BJ (cell line): ENCODE data around the gene RTN4RL1. TPM values are rescaled to one million over a fixed set of nuclear protein-coding genes. Genes with fewer than 3 reads are reported as not detected.

Experiments used
- CTCF ChIA-PET: fragments of 350-600 bp; formaldehyde crosslinking; extraction: SDS; loops from one replicate; lab custom pipeline; 2021; ENCODE audit warnings: antibody characterized with exemption, inconsistent platforms; lab: Yijun Ruan, JAX
- POLR2A ChIA-PET: fragments of 300-600 bp; sonication (Branson Sonifier 250); formaldehyde crosslinking; extraction: SDS; loops from one replicate; lab custom pipeline; 2021; ENCODE audit warnings: antibody characterized with exemption; lab: Charles Lee
- DNase-seq: peaks from one replicate; pipeline ENCODE4 v3.0.0-alpha.2; 2011; ENCODE audit warnings: low read depth
- H3K27me3 ChIP-seq: 2 replicates; pipeline ENCODE4 v1.6.0; 2011; ENCODE audit warnings: low read length; ENCODE audit not compliant: control insufficient read depth, insufficient read depth
- H3K36me3 ChIP-seq: 2 replicates; pipeline ENCODE4 v1.5.1; 2011; ENCODE audit warnings: low read length; ENCODE audit not compliant: control insufficient read depth, insufficient read depth
- H3K4me3 ChIP-seq: 2 replicates; pipeline ENCODE4 v1.5.1; 2011; ENCODE audit warnings: low read depth, mild to moderate bottlenecking, control low read depth, low read length
- CTCF ChIP-seq: IDR thresholded peaks from 2 replicates; pipeline ENCODE4 v1.5.1; 2011; ENCODE audit warnings: low read depth, mild to moderate bottlenecking, control low read depth, inconsistent platforms, low read length, moderate library complexity; ENCODE audit not compliant: insufficient read depth
- polyA plus RNA-seq: library from polyadenylated mRNA; depleted of rRNA; stranded (reverse); fragments of >200 nt; gene quantifications from 2 replicates; pipeline ENCODE4 v1.2.3, GENCODE V29; 2011

The RTN4RL1 gene
- polyA plus RNA-seq, 1 experiment = 0.32 TPM

GRCh38 chr17:1953831-1954230, 71.3 kb downstream of the RTN4RL1 start:
- DNase-seq = no peak
- Histone ChIP-seq H3K4me3 (no peak overlapping the region), H3K36me3 (no peaks in the 10 kb centered on the region), H3K27me3 (no peaks in the 10 kb centered on the region; the same call in 1 of the 2 replicates)
- no peak for TF ChIP-seq CTCF
- ChIA-PET POLR2A (no interaction called here), CTCF (no interaction called here)

DNA sequence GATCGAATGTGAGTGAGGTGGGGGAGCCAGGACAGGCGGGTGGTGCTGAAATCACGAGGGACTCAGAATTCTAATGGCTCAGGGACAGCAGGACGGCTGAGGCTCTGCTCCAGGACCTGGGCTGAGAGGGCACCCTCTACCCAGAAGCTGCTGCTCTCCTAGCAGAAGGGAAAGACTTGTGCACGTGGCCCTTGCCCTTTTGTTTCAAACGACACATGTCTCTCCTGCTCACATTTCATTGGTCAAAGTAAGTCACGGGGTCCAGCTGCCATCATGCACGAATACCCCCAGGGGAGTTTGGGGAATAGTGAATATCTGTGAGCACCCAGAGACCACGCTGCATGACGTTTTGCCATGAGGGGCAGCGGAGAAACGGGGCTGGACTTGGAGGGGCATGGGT, 73.2 kb downstream of the RTN4RL1 start:
- no peaks in the 10 kb centered on the region for H3K36me3 ChIP-seq
- H3K27me3 ChIP-seq = no peaks in the 10 kb centered on the region; the same call in 1 of the 2 replicates
- POLR2A ChIA-PET = no interaction called here
- no peak for TF ChIP-seq CTCF
- H3K4me3 ChIP-seq = no peak overlapping the region
- CTCF ChIA-PET = no interaction called here
- no peak for DNase-seq

DNA sequence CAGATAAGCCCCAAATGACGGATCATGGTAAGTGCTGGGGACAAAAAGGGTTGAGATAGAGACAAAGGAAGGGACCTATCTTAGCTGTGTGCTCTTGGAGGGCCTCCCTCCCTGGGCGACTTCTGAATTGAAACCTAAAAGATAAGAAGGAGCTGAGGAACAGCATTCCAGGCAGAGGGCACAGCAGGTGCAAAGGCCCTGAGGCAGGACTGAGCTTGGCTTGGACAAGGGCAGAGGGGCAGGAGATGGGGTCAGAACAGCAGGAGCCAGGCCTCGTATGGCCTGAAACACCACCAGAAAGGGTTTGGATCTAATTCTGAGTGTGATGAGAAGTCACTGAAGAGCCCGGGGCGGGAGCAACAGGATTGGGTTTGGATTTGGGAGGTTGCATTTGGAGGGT, 75.4 kb downstream of the RTN4RL1 start:
- no peak for DNase-seq
- CTCF ChIA-PET = interaction anchor here (1.0 kb wide), 1 partner anchor 9 kb away, joined by 3 read pairs; no protein-coding TSS in a partner anchor

DNA sequence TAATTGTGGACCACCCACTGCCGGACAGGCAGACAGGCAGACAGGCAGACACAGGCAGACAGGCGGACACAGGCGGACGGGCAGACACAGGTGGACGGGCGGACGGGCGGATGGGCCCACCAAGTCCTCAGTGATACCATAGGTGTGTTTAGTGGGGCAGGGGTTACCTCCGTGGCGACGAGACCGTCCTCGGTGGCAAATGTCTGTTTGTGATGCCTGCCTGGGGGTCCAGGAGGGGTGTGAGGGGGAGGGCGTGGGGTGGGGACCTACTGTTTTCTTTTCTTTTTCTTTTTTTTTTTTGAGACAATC, 76.7 kb downstream of the RTN4RL1 start:
- Histone ChIP-seq H3K36me3 (no peaks in the 10 kb centered on the region), H3K4me3 (no peak overlapping the region), H3K27me3 (no peaks in the 10 kb centered on the region)
- no peak for TF ChIP-seq CTCF
- ChIA-PET CTCF (interaction anchor here (1.6 kb wide), 1 partner anchor 10 kb away, joined by 3 read pairs; no protein-coding TSS in a partner anchor), POLR2A (no interaction called here)
- no peak for DNase-seq

More for the DNA sequence above, 75.4 kb downstream of the RTN4RL1 start:
- TF ChIP-seq CTCF = no peak
- H3K4me3 ChIP-seq = no peak overlapping the region
- H3K36me3 ChIP-seq = no peaks in the 10 kb centered on the region
- no peaks in the 10 kb centered on the region; the same call in 1 of the 2 replicates for H3K27me3 ChIP-seq
- POLR2A ChIA-PET = no interaction called here

DNA sequence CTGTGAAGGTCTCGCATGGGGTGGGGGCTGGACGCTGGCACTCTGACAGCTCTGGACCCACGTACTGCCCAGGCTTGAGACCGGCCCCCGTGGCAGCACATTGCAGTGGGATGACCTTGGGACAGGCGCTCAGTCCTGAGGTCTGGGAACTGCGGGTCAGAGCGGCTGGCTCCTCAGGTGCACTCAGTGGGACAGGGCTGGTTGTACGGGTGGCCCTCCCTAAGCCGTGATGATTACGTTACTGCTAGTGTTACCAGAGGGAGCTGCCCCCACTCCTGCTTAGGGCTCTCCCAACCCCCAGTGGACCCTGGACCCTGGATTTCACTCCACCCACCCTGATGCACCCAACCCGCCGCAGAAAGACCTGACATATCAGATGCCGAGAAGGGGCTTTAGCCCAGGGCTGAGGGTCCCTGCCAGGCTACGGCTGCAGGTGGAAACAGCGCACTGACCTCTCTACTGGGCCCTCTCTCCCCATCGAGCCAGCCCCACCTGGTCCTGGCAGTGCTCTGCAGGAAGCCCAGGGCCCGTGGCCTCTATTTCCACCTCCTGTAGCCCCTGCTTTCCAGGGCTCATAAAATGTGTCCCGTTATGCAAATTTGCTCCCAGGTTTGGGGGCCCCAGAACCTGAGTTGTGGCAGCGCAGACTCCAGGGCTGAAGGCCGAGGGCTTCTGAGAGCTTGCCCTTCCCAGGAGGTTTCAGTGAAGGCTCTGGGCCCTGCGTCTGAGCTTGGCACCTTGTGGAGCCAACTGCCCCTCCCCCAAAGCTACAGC, 77.2 kb downstream of the RTN4RL1 start:
- POLR2A ChIA-PET = no interaction called here
- CTCF ChIA-PET = interaction anchor here (0.5 to 1.6 kb wide), 2 partner anchors 11 to 341 kb away, joined by 3 read pairs; no protein-coding TSS in a partner anchor
- Histone ChIP-seq H3K27me3 (no peaks in the 10 kb centered on the region), H3K36me3 (no peaks in the 10 kb centered on the region), H3K4me3 (no peak overlapping the region)
- TF ChIP-seq CTCF = no peak
- no peak for DNase-seq
